Measurements from ENCODE around the gene RAB22A.

Gene RAB22A

GRCh38 chr20:58303547-58303946 is 6.0 kb upstream of the RAB22A start:
- DNase-seq (ENCODE audit: low read depth in 2 of 2): no peak

- no peak for DNase-seq (ENCODE audit: low read depth in 2 of 2)
Observed at GRCh38 chr20:58305061-58305460, 4.5 kb upstream of the RAB22A start.

- DNase-seq (ENCODE audit: low read depth in 2 of 2): peak in 1 of 2 donors; percentile 61
Observed at GRCh38 chr20:58306421-58307261, 2.9 kb upstream of the RAB22A start.

GRCh38 chr20:58307270-58307669 is 2.2 kb upstream of the RAB22A start:
- DNase-seq (ENCODE audit: low read depth in 2 of 2): no peak

GRCh38 chr20:58308290-58308679 is 1.2 kb upstream of the RAB22A start:
- DNase-seq (ENCODE audit: low read depth in 2 of 2): no peak

GRCh38 chr20:58308680-58309527 is 611 bp upstream of the RAB22A start:
- no peak for DNase-seq (ENCODE audit: low read depth in 2 of 2)

GRCh38 chr20:58310291-58310782 is 822 bp downstream of the RAB22A start:
- no peak for DNase-seq (ENCODE audit: low read depth in 2 of 2)

GRCh38 chr20:58312836-58313235 is 3.3 kb downstream of the RAB22A start:
- DNase-seq (ENCODE audit: low read depth in 2 of 2): no peak

- no peak for DNase-seq (ENCODE audit: low read depth in 2 of 2)
Observed at GRCh38 chr20:58313396-58313795, 3.9 kb downstream of the RAB22A start.

- DNase-seq (ENCODE audit: low read depth in 2 of 2): no peak
Observed at GRCh38 chr20:58321205-58321604, 11.7 kb downstream of the RAB22A start.

GRCh38 chr20:58322083-58322482 is 12.6 kb downstream of the RAB22A start:
- no peak for DNase-seq (ENCODE audit: low read depth in 2 of 2)

- no peak for DNase-seq (ENCODE audit: low read depth in 2 of 2)
Observed at GRCh38 chr20:58325912-58326311, 16.4 kb downstream of the RAB22A start.

- no peak for DNase-seq (ENCODE audit: low read depth in 2 of 2)
Observed at GRCh38 chr20:58327211-58327610, 17.7 kb downstream of the RAB22A start.

GRCh38 chr20:58328836-58329235 is 19.3 kb downstream of the RAB22A start:
- DNase-seq (ENCODE audit: low read depth in 2 of 2): no peak

- no peak for DNase-seq (ENCODE audit: low read depth in 2 of 2)
Observed at GRCh38 chr20:58329711-58330110, 20.2 kb downstream of the RAB22A start.

- DNase-seq (ENCODE audit: low read depth in 2 of 2): no peak
Observed at GRCh38 chr20:58330249-58330648, 20.7 kb downstream of the RAB22A start.

- DNase-seq (ENCODE audit: low read depth in 2 of 2): no peak
Observed at GRCh38 chr20:58330687-58331086, 21.2 kb downstream of the RAB22A start.

GRCh38 chr20:58331961-58332551 is 22.5 kb downstream of the RAB22A start:
- DNase-seq (ENCODE audit: low read depth in 2 of 2): no peak

GRCh38 chr20:58339741-58340140 is 30.2 kb downstream of the RAB22A start:
- DNase-seq (ENCODE audit: low read depth in 2 of 2): no peak

- DNase-seq (ENCODE audit: low read depth in 2 of 2): no peak
Observed at GRCh38 chr20:58340151-58340550, 30.6 kb downstream of the RAB22A start.

- no peak for DNase-seq (ENCODE audit: low read depth in 2 of 2)
Observed at GRCh38 chr20:58340853-58341252, 31.3 kb downstream of the RAB22A start.
